ENCODE data around the gene MYH4.

MYH4 gene

DNA sequence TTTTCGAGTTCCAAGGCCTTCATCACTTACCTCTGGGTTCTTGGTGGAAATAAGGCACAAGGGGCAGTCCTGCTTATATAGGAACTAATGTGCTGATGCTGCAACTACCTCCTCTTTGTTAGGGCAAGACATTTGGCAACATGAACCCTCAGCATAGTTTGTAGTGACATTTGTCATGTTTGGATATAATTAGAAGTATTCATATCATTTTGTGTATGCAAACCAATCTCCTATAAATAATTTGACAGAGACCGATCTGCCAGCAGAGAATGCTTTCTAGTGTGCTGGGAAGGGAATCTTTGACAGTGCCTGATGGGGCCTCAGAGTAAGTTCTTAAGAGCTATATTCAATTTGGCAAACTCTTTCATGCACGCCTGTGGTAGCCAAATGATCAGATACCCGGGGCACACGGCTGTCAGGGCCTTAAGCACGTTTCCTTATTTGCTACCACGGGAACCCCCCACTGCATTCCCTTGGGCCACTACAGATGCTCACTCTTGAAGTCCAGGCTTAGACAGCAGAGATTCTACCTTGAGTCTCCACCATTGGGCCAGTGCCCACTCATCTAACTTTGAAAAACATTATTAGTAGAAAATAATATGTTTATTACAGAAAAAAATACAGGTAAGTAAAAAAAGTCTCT, 47.3 kb downstream of the MYH4 start, which contains the start of gene MYH8:
Gene MYH8 (minus strand): TSS at position 51 of the 643 bp plus-strand sequence. CDS start 1,723 bp downstream, outside the sequence.
- Histone ChIP-seq H3K9me3 (ENCODE audit: severe bottlenecking) (no peaks in the 10 kb centered on the region), H3K27me3 (ENCODE audit: insufficient read depth, low read depth, severe bottlenecking) (peaks cover 5% of the 10 kb centered on the region), H3K4me3 (ENCODE audit: low read depth, low read length) (no peak within 1 kb of the TSS), H3K36me3 (no peaks in the 10 kb centered on the region), H3K27ac (no peak within 1 kb of the TSS)
- TF ChIP-seq, protein P1, sequence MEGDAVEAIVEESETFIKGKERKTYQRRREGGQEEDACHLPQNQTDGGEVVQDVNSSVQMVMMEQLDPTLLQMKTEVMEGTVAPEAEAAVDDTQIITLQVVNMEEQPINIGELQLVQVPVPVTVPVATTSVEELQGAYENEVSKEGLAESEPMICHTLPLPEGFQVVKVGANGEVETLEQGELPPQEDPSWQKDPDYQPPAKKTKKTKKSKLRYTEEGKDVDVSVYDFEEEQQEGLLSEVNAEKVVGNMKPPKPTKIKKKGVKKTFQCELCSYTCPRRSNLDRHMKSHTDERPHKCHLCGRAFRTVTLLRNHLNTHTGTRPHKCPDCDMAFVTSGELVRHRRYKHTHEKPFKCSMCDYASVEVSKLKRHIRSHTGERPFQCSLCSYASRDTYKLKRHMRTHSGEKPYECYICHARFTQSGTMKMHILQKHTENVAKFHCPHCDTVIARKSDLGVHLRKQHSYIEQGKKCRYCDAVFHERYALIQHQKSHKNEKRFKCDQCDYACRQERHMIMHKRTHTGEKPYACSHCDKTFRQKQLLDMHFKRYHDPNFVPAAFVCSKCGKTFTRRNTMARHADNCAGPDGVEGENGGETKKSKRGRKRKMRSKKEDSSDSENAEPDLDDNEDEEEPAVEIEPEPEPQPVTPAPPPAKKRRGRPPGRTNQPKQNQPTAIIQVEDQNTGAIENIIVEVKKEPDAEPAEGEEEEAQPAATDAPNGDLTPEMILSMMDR (IDR thresholded peaks at IDR 0.05; ENCODE audit: low read depth, low read length), result no peak
- no peak for DNase-seq

DNA sequence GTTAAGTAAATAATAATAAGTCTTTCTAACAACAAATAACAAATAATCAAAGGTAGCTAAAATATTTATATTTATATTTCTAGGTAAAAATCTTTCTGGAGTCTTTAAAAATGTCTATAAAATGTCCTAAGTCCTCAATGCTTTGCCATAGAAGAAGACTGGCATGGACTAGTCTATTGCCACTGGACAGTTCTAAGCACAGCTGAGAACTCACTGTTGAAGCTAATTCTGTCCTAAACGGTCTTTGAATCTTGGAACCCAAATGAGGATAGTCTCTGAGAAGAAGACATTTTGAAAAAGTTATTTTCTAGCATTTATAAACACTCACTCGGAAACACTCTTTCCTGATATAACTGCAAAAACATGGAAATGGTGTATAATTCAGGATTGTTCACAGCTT, 48.1 kb downstream of the MYH4 start:
- H3K9me3 ChIP-seq (ENCODE audit: severe bottlenecking), result no peaks in the 10 kb centered on the region
- H3K36me3 ChIP-seq, result no peaks in the 10 kb centered on the region
- peaks cover 5% of the 10 kb centered on the region for H3K27me3 ChIP-seq (ENCODE audit: insufficient read depth, low read depth, severe bottlenecking)
- TF ChIP-seq, protein P1 (IDR thresholded peaks at IDR 0.05; ENCODE audit: low read depth, low read length), result no peak
- no peak for DNase-seq
- H3K27ac ChIP-seq, result no peak overlapping the region
- no peak overlapping the region for H3K4me3 ChIP-seq (ENCODE audit: low read depth, low read length)

GRCh38 chr17:10420811-10421210, 48.5 kb downstream of the MYH4 start:
- H3K4me3 ChIP-seq (ENCODE audit: low read depth, low read length), result no peak overlapping the region
- DNase-seq, result no peak
- peaks cover 5% of the 10 kb centered on the region for H3K27me3 ChIP-seq (ENCODE audit: insufficient read depth, low read depth, severe bottlenecking)
- H3K36me3 ChIP-seq, result no peaks in the 10 kb centered on the region
- H3K27ac ChIP-seq, result no peak overlapping the region
- TF ChIP-seq, protein P1 (IDR thresholded peaks at IDR 0.05; ENCODE audit: low read depth, low read length), result no peak
- H3K9me3 ChIP-seq (ENCODE audit: severe bottlenecking), result no peaks in the 10 kb centered on the region

GRCh38 chr17:10417431-10417830, 51.9 kb downstream of the MYH4 start:
- no peak for DNase-seq

GRCh38 chr17:10415161-10415560, 54.2 kb downstream of the MYH4 start:
- TF ChIP-seq, protein P1 (IDR thresholded peaks at IDR 0.05; ENCODE audit: low read depth, low read length), result no peak
- Histone ChIP-seq H3K36me3 (no peaks in the 10 kb centered on the region), H3K27ac (no peak overlapping the region), H3K4me3 (ENCODE audit: low read depth, low read length) (no peak overlapping the region), H3K9me3 (ENCODE audit: severe bottlenecking) (no peaks in the 10 kb centered on the region), H3K27me3 (ENCODE audit: insufficient read depth, low read depth, severe bottlenecking) (peaks cover 5% of the 10 kb centered on the region)
- no peak for DNase-seq

More at GRCh38 chr17:10417431-10417830, 51.9 kb downstream of the MYH4 start:
- Histone ChIP-seq H3K27me3 (ENCODE audit: insufficient read depth, low read depth, severe bottlenecking) (peaks cover 5% of the 10 kb centered on the region), H3K27ac (no peak overlapping the region), H3K4me3 (ENCODE audit: low read depth, low read length) (no peak overlapping the region), H3K9me3 (ENCODE audit: severe bottlenecking) (no peaks in the 10 kb centered on the region), H3K36me3 (no peaks in the 10 kb centered on the region)
- TF ChIP-seq, protein P1 (IDR thresholded peaks at IDR 0.05; ENCODE audit: low read depth, low read length), result no peak

GRCh38 chr17:10403589-10403988, 65.8 kb downstream of the MYH4 start:
- Histone ChIP-seq H3K4me3 (ENCODE audit: low read depth, low read length) (no peak overlapping the region), H3K36me3 (no peaks in the 10 kb centered on the region), H3K27ac (no peak overlapping the region), H3K27me3 (ENCODE audit: insufficient read depth, low read depth, severe bottlenecking) (no peaks in the 10 kb centered on the region), H3K9me3 (ENCODE audit: severe bottlenecking) (no peaks in the 10 kb centered on the region)
- no peak for DNase-seq
- TF ChIP-seq, protein P1 (IDR thresholded peaks at IDR 0.05; ENCODE audit: low read depth, low read length), result no peak
